Measurements from ENCODE around the gene FOXD2.

DNA sequence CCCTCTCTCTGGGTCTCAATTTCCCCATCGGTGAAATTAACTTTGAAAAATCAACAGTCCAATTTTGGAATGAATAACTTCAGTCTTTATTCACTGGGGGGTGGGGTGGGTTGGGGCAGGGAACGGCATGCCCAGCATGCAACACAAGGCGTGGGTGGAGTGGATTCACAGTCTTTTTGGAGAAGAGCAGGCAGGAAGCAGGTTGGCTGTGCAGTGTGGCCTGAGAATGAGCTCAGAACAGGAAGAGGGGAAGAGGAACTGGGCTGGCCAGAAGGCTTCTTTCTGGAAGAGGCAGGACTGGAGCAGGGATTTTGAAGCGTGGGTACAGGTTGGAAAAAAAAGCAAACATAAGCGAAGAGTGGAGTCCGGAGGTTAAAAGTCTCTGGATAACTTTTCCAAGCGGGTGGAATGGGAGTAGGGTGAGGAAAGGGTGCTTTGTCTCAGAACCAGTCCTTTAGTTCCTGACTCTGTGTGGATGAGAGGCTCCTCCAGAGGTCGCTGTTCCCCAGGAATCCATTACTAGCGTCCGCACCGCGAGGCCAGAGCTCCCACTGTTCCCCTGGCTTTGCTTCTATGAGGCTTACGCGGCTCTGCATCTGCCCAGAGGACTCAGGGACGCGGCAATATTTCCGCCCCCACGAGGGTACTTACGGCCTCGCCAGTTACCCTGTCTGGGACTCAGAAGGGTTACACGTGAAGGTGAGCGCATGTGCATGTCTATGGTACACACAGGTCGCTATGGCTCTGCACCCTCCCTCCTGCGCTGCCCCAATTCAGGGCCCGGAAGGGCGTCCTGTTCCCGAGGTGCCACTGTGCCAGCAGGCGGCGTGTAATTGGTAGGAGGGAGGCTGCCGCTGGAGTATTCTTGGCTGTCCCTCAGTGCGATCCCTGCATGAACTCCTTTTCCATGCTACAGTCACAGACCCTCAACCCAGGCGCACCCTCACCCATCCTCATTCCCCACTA, 5.5 kb upstream of the FOXD2 start:
- TF ChIP-seq GATA2 (IDR thresholded peaks at IDR 0.05; ENCODE audit: low read depth, low read length) (no peak), GATA3 (IDR thresholded peaks at IDR 0.05; ENCODE audit: low read depth, low read length) (no peak)
